Erythroblast (primary cell): ENCODE measurements around the gene GHRL.

Experiments used
- GATA1 ChIP-seq: IDR thresholded peaks from 2 replicates; pipeline ENCODE4 v1.6.1; 2011; ENCODE audit warnings: low read depth, mild to moderate bottlenecking, control low read depth, low read length, moderate library complexity
- POLR2A ChIP-seq: IDR thresholded peaks from 2 replicates; pipeline ENCODE4 v1.6.1; 2011; ENCODE audit warnings: mild to moderate bottlenecking, low read length

DNA sequence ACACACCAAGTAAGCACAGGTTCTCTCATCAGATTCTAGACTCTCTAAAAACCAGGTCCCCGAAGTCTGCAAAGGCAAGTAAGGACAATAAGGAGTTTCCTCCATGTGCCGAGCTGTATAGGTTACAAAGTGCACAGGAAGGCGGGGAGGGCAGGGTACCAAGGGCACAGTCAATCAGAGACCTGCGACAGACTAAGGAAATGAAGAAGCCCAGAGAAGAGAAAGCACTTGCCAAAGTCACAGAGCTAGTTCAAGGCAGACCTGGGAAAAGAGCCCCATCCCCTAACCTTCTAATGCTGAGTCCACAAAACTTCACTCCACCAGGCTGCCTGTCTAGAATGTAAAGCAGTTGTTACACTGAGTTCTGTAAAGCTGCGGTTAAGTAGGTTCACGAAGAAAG is 26.5 kb upstream of the GHRL start:
- TF ChIP-seq POLR2A (no peak), GATA1 (no peak)
